Mesothelial cell of epicardium (in vitro differentiated cells): ENCODE measurements around the gene SLC1A3. TPM values are rescaled to one million over a fixed set of nuclear protein-coding genes. Genes with fewer than 3 reads are reported as not detected.
A peak's percentile ranks its signal among the peaks of the same experiment; 100 is the strongest.

Experiments used
- DNase-seq, 2 experiments: peaks; one replicate each; pipeline ENCODE4 v3.0.0; 2021; ENCODE audit warnings: low spot score in 2 of 2; ENCODE audit not compliant: unreplicated experiment in 2 of 2
- H3K27ac Mint-ChIP-seq: 2 replicates; pipeline ENCODE4 v1.8.0; 2021; ENCODE audit warnings: mixed read lengths
- H3K27me3 Mint-ChIP-seq: 2 replicates; pipeline ENCODE4 v1.8.0; 2021; ENCODE audit warnings: low read depth, mixed read lengths
- H3K36me3 Mint-ChIP-seq: 2 replicates; pipeline ENCODE4 v1.8.0; 2021; ENCODE audit warnings: mixed read lengths
- H3K4me1 Mint-ChIP-seq: 2 replicates; pipeline ENCODE4 v1.8.0; 2021; ENCODE audit warnings: mixed read lengths
- H3K4me3 Mint-ChIP-seq: 2 replicates; pipeline ENCODE4 v1.8.0; 2021; ENCODE audit warnings: mild to moderate bottlenecking, moderate library complexity, mixed read lengths
- H3K9me3 Mint-ChIP-seq: 2 replicates; pipeline ENCODE4 v1.8.0; 2021; ENCODE audit warnings: mixed read lengths
- CTCF ChIP-seq: fragments of 200-600 bp; sonication (generic); IDR thresholded peaks from one replicate; pipeline ENCODE4 v1.5.0; 2021; ENCODE audit warnings: antibody characterized with exemption; ENCODE audit not compliant: unreplicated experiment
- total RNA-seq: library from RNA; stranded (reverse); gene quantifications from 3 replicates; pipeline ENCODE4 v1.2.1, GENCODE V29; 2021

Gene SLC1A3
- total RNA-seq, 1 donor from 2014 or later: 56.3 TPM

GRCh38 chr5:36637101-36637500 is 30.7 kb downstream of the SLC1A3 start:
- no peak for DNase-seq
- no peak overlapping the region for H3K27ac Mint-ChIP-seq
- peaks cover 24% of the 10 kb centered on the region for H3K36me3 Mint-ChIP-seq
- H3K27me3 Mint-ChIP-seq: no peaks in the 10 kb centered on the region
- peaks cover 28% of the 10 kb centered on the region for H3K4me1 Mint-ChIP-seq
- no peak overlapping the region for H3K4me3 Mint-ChIP-seq
- H3K9me3 Mint-ChIP-seq: no peaks in the 10 kb centered on the region
- TF ChIP-seq CTCF: no peak

DNA sequence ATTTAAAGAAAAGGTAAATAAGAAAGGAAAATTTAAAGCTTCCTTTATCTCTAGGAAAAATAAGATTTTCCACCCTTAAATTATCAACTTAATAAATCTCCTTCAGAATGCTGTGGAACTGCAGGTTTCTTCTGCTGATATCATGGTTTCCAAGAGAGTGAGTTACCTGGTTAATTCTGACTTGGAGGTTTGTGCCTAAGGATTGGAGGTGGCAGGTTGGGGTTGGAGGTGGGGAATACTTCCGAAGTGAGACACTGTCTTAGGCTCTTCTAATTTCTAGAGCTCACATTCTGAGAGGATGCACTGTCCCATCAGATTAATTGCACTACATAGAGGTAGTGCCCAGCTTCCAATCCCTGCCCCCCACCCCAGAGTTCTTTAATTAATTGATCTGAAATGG is 31.1 kb downstream of the SLC1A3 start:
- Mint-ChIP-seq H3K4me3 (no peak overlapping the region), H3K36me3 (peaks cover 25% of the 10 kb centered on the region), H3K9me3 (no peaks in the 10 kb centered on the region), H3K27ac (peak overlapping the region; percentile 84), H3K27me3 (no peaks in the 10 kb centered on the region), H3K4me1 (peaks cover 28% of the 10 kb centered on the region)
- DNase-seq: no peak
- TF ChIP-seq CTCF: no peak

- Mint-ChIP-seq H3K4me1 (peaks cover 28% of the 10 kb centered on the region), H3K27ac (peak overlapping the region; percentile 84), H3K27me3 (no peaks in the 10 kb centered on the region), H3K9me3 (no peaks in the 10 kb centered on the region), H3K36me3 (peaks cover 26% of the 10 kb centered on the region), H3K4me3 (no peak overlapping the region)
- TF ChIP-seq CTCF: no peak
- DNase-seq: no peak
Measured at GRCh38 chr5:36638056-36638455, 31.6 kb downstream of the SLC1A3 start.

GRCh38 chr5:36640949-36641348 is 34.5 kb downstream of the SLC1A3 start:
- TF ChIP-seq CTCF: no peak
- no peaks in the 10 kb centered on the region for H3K9me3 Mint-ChIP-seq
- peaks cover 37% of the 10 kb centered on the region for H3K4me1 Mint-ChIP-seq
- no peak overlapping the region for H3K4me3 Mint-ChIP-seq
- no peaks in the 10 kb centered on the region for H3K27me3 Mint-ChIP-seq
- H3K27ac Mint-ChIP-seq: peak overlapping the region; percentile 74
- no peak for DNase-seq
- H3K36me3 Mint-ChIP-seq: peaks cover 19% of the 10 kb centered on the region

GRCh38 chr5:36641431-36641830 is 35.0 kb downstream of the SLC1A3 start:
- peaks cover 40% of the 10 kb centered on the region for H3K4me1 Mint-ChIP-seq
- peak overlapping the region; percentile 74 for H3K27ac Mint-ChIP-seq
- no peak overlapping the region for H3K4me3 Mint-ChIP-seq
- no peaks in the 10 kb centered on the region for H3K27me3 Mint-ChIP-seq
- DNase-seq: no peak
- peaks cover 18% of the 10 kb centered on the region for H3K36me3 Mint-ChIP-seq
- TF ChIP-seq CTCF: no peak
- no peaks in the 10 kb centered on the region for H3K9me3 Mint-ChIP-seq

GRCh38 chr5:36642089-36642488 is 35.7 kb downstream of the SLC1A3 start:
- Mint-ChIP-seq H3K4me1 (peaks cover 44% of the 10 kb centered on the region), H3K27me3 (no peaks in the 10 kb centered on the region), H3K27ac (no peak overlapping the region), H3K4me3 (no peak overlapping the region), H3K36me3 (peaks cover 19% of the 10 kb centered on the region), H3K9me3 (no peaks in the 10 kb centered on the region)
- TF ChIP-seq CTCF: no peak
- no peak for DNase-seq
